Measurements from ENCODE around the gene SPRYD4.
"Not testable (repeated sequence)": the region's sequence is repeated elsewhere in the genome, so short reads cannot be mapped to it uniquely, and the experiment has no call there.

The SPRYD4 gene

DNA sequence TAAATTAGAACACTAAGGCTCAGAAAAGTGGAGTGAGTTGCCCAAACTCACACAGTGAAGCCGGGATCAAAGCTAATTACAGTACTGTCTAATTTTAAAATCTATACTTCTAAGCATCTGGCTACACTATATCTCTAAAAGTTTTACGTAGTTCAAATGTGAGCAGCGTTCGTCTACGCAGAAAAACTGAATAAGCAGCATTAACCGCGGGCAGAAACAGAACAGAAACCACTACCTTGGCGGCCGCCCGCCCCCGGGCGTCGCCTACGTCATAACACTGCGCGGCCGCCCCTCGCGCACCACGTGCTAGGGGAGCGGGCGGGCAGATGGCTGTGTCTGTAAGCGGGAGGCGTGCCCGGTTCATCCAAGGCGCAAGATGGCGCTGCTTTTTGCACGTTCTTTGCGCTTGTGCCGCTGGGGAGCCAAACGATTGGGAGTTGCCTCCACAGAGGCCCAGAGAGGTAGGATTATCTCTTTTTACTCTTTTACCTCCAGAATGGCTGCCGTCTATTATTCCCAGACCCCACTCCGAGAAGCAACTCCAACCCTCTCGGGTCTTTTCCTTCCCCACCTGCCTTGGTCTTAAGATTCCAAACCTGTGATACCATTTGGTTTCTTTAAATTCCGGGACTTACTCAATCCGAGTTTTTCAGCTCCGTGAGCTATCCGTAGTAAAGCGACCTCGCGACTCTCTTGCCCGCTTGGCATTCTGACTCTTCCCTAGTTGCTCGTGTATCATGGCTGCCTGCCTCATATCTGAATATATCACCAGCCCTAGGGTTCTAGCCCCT lies at the start of gene SPRYD4:
SPRYD4 (plus strand) TSS at position 363 of the 791 bp plus-strand sequence; CDS start at position 377, 14 bp downstream.
- peak; percentile 93 for DNase-seq

DNA sequence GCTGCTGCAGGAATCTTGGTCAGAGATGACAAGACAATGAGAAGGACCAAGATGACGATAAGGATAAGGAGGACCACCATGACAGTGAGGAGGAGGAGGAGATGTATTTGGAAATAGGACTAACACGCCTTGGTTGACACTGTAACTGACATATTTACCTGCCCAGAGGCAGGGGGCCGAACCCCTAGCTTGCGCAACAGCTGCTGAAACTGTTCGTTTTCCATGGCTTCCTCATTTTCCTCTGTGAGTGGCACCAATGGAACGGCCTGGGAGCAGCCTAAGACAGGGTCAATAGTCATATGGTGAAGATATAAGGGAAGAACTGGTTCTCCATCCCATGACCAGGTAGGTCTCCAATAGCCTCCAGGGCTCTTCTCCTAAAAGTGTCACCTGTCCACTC lies 48.0 kb upstream of the SPRYD4 start:
- DNase-seq = no peak

DNA sequence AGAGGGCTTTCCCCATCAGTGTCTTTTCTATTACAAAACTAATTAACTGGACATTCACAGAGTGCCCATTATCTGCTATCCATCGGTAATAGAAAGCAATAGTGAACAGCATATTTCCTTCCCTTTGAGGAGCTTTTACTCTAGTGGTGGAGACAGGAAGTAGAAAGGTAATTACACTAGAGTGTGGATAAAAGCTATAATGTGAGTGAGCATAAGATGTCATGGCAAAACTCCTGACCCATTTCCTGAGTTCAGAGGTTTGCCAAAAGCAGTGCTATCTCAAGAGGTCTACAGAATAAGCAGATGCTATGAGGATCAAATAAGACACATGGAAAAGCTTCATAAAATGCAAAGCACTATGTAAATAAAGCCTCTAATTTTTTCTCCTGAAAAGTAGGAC lies 43.2 kb upstream of the SPRYD4 start:
- DNase-seq = no peak

DNA sequence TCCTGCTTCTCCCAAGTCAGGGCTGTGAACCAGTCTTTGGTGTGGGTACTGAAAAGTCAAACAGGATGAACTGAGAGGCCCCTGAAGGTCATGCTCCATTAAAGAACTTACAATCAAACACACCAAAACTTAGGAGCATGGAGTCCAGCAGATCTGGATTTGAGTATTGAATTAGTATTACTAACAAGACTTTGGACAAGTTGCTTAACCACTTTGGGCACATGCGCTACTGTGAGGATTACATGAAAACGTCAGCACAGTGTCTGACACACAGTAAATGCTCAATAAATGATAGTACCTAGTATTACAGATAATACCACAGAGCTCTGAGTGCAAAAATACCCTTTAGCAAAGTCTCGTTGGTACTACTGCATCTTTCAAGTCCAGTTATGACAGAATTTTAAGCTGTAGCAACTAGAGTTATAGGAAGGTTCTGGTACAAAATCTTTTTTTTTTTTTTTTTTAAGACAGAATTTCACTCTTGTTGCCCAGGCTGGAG lies 42.4 kb upstream of the SPRYD4 start:
- DNase-seq = no peak

DNA sequence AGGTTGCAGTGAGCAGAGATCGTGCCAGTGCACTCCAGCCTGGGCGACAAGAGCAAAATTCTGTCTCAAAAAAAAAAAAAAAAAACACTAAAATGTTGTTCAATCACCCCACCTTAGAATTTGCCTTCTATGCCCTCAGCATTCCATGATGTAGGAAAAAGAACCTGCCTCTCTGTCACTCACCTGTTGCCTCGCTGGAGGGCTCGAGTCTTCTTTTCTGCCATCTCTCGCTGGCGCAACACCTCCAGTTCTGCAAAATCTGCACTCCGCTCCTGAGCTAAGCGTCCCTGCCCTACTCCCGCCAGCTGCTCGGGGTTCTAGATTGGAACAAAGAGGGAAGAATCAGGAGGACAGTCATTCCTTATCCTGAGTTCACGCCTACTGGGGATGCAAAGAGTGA lies 37.1 kb upstream of the SPRYD4 start:
- no peak for DNase-seq

DNA sequence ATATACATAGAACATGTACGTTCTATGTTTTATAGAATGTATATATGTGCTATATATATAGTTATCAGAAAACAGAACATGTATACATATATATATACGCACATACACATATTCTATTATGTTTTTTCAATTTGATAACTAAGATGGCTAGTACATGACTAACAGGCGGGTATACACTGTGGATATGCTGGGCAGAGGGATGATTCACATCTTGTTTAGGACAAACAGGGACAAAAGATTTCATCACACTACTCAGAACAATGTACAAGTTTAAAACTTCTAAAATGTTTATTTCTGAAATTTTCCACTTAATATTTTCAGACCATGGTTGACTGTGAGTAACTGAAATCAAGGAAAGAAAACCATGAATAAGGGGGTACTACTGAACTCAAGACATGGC lies 36.5 kb upstream of the SPRYD4 start:
- no peak for DNase-seq

DNA sequence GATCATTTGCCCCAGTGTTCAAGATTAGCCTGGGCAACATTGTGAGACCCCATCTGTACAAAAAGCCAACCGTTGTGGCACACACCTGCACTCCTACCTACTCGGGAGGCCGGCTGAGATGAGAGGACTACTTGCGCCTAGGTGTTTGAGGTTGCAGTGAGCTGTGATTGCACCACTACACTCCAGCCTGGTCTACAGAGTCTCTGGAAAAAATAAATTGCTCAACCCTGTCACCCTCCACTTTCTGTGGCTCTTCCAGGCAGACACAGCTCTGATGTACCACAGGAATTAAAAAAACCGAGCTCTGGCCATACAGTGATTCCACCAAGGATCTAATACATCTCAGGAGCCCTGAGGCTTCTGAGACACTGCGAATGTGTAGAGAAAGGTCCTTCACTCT lies 33.5 kb upstream of the SPRYD4 start:
- no peak for DNase-seq

DNA sequence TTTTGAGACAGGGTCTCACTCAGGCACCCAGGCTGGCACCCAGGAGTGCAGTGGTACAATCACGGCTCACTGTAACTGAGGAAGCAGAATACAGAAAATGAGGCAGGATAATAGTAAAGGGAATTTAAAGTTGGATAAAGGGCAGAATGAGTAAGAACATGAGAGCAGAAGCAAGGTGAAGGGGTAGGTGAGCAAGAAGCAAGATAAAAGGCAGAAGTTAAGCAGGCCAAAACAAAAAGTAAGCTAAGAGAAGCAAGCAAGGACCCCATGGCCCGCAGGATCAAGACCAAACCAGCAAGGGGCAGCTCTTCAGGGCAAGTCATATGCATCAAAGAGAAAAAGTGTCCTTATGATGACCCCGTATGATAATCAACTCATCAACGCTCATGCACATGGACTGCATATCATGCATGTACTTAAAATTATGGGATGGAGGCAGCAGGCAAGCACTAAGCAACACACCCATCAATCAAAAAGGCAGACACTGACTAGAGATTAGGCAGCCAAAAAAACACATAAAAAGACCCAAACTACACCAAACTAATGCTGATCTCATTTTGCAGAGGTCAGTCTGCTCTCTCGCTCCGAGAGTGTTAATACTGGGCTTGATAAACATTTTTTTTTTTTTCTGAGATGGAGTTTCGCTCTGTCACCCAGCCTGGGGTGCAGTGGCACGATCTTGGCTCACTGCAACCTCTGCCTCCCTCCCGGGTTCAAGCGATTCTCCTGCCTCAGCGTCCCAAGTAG lies 30.8 kb upstream of the SPRYD4 start:
- no peak for DNase-seq

DNA sequence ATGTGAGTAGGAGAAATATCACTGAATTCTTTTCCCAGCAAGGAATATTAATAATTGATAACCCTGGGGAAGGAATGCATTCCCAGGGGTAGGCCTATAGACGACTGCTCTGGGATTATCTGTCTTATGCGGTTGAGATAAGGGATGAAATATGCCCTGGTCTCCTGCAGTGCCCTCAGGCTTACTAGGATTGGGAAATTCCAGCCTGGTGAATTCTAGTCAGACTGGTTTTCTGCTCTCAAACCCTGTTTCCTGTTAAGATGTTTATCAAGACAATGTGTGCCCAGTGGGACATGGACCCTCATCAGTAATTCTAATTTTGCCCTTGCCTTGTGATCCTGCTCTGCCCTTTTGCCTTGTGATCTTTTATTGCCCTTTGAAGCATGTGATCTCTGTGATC lies 25.2 kb upstream of the SPRYD4 start:
- not testable (repeated sequence) for DNase-seq

DNA sequence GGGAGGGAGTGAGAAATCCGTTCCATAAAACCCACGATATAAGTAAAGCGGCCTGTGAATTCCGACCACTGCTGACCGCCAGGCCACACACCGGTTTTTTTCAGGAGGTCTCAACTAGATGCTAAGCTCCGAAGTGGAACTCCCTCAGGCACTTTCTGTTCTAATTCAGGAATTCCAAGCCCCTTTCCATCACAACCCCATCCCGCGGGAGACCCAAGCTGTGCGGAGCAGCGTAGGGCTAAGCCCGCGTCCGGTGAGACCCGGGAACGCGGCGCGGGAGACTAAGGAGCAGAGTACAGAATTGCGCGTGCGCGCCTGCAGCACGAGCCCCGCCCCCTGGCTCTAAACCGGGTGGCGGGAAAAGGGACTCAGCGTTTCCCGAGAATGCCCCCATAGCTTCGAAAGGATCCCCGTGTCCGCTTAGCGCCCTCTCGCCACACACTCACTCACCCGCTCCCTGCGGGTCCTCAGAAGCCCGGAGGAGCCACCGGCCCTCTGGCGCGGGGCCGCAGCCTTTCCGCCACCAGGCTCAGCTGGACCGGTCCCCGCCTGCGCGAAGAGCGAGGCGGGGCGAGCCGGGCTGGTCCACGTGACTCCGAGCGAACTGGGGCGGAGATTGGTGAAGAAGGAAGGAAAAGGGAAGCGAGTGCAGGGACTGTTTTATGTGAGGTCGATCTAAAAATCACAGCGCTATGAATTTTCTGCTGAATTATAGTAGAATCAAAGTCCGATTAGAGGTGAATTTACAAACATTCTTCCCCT lies 19.3 kb upstream of the SPRYD4 start, which contains the start of gene TIMELESS:
TIMELESS (minus strand) TSS at position 567 of the 762 bp plus-strand sequence. CDS start 15,256 bp downstream, outside the sequence.
- DNase-seq = peak; percentile 88

DNA sequence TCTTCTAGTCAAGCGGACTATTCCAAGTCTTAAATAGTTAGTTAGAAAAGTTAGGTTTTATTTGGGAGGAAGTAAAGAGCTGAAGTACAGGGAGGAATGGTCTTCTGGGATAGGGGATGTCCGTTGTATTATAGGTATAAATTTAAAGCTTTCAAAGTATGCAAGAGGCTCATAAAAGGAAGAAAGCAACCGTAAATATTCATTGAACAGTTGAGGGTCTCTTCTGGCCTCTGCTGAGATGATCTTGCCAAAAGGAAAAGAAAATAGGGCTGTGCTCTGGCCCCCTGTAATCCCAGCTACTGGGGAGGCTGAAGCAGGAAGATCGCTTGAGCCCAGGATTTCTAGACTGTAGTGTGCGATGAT lies 18.8 kb upstream of the SPRYD4 start:
- no peak for DNase-seq

DNA sequence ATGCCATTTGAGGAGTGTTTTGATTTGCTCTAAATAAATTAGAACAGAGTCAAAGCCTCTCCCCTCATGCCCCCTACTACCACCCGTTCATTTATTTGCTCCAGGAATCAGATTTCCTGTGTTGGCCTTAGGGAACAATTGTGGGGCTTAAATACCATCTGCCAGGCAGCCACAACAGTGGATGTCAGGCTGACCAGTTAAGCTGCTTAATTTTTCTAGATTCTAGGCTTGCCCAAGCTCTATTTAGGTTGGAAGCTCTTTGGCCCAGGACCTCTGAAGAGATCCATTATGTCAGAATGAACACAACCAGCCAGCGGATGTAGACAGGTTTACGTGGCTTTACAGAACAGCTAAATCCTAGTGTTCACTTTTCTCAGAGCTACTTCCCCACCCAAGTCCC lies 18.1 kb upstream of the SPRYD4 start:
- no peak for DNase-seq

DNA sequence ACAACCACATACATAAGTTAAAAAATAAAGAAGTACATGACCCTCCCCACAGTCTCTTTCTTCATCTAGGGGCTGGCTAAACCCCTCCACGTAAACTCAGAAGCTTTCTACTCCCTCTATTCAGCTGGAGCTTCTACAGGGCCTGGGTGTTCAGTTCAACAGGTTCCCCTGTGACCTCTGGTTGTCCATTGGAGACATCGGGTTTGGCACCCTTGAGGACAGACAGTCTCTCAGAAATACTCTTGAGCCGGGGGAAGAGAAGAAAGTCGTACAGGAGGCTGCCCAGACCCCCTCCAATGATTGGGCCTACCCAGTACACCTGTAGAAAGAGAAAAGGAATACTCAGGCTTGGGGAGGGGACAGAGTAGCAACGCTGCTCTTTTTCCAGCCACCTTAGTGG lies 17.2 kb upstream of the SPRYD4 start:
- DNase-seq = no peak

DNA sequence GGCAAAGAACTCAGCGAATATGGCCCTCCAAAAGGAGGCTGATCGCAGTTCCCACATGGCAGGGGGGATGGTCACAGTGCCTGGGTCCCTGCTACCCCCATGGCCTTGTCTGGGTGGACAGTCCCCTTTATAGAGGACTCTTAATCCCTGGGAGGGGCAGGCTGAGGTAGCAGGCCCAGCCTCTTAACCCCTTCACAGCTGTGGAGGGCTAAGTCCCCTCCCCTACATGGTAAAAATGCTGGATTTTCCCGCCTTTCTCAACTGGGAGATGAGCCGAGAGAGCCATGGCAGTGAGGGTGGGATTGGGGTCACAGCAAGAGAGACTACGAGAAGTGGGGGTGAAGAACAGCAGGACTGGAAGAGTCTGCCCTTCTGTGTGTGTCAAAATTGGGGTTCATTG lies 13.8 kb upstream of the SPRYD4 start, which contains the start of gene MIP:
MIP (minus strand) TSS at position 101 of the 400 bp plus-strand sequence; CDS start at position 57, 44 bp downstream.
- DNase-seq = no peak

DNA sequence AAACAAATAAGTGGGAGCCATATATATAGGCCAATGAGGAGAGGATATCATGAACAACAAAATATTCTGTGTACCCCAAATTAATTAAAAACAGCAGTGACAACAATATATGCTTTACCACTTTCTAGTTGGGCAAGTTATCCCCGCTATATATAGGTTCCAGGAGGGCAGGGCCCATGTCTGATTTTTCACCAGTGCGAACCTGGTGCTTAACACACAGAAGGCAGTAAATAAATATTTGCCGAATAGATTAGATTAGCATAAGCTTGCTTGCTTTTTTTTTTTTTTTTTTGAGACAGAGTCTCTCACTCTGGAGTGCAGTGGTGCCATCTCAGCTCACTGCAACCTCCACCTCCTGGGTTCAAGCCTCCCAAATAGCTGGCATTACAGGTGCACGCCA lies 10.6 kb upstream of the SPRYD4 start:
- no peak for DNase-seq

DNA sequence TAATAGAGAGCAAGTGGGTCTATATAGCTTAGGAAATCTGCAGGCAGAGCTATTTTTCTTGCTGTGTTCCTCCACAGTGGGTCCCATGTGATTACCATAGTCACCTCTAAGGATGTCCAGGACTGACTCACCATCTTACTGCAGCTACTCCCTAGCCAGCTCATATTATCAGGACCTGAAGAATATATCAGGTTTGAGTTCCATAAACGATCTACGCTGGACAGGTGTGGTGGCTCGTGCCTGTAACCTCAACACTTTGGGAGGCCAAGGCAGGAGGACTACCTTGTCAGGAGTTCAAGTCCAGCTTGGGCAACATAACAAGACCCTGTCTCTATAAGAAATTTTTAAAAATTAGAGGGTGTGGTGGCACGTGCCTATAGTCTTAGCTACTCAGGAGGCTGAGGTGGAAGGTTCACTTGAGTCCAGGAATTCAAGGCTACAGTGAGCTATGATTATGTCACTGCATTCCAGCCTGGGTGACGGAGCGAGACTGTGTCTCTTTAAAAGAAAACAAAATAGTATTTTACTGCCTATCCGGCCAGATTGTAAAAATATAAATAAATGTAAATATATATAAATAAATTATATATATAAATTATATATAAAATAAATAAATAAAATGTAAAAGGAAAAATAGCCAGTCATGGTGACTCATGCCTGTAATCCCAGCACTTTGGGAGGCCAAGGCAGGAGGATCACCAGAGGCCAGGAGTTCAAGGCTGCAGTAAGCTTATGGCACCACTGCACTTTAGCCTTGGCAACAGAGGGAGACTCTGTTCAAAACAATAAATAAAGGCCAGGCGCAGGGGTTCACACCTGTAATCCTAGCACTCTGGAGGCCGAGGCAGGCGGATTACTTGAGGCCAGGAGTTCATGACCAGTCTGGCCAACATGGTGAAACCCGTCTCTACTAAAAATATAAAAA lies 6.9 kb upstream of the SPRYD4 start:
- no peak for DNase-seq

DNA sequence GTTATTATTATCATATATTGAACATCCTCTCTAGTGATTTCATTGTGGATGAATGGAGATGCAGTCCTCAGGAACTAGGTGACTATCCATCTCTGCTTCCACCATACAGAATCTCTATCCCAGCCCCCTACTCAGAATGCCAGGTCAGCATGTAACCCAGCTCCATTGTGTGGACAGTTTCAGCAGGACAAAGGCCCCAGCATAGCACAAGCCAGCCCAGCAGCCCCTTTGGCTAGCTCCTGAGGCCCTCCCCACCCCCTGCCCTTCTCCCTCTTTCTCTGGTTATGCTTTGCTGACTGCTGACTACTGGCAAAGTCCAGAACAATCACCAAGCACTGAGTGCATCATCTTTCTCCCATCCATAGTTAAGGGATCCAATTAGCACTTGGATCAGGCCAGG lies 5.8 kb upstream of the SPRYD4 start:
- DNase-seq = no peak

DNA sequence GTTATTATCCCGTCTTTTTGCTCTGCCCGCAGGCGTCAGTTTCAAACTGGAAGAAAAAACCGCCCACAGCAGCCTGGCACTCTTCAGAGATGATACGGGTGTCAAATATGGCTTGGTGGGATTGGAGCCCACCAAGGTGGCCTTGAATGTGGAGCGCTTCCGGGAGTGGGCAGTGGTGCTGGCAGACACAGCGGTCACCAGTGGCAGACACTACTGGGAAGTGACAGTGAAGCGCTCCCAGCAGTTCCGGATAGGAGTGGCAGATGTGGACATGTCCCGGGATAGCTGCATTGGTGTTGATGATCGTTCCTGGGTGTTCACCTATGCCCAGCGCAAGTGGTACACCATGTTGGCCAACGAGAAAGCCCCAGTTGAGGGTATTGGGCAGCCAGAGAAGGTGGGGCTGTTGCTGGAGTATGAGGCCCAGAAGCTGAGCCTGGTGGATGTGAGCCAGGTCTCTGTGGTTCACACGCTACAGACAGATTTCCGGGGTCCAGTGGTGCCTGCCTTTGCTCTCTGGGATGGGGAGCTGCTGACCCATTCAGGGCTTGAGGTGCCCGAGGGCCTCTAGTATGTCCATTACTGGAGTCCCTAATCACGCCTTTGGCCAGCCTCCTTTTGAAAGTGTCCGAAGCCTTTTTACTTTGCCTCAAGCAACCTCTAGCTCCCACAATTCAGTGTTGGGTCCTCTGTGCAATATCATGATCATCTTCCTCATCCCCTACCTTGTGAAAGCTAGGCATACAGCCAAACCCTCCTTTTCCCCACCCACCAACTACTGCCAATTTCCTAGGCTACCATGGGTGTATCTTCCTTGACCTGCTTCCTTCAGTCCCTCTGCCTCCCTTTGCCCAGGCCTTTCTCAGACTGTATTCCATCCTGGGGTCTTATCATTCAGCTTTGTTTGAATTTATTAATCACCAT lies 891 bp downstream of the SPRYD4 start:
- DNase-seq = no peak

DNA sequence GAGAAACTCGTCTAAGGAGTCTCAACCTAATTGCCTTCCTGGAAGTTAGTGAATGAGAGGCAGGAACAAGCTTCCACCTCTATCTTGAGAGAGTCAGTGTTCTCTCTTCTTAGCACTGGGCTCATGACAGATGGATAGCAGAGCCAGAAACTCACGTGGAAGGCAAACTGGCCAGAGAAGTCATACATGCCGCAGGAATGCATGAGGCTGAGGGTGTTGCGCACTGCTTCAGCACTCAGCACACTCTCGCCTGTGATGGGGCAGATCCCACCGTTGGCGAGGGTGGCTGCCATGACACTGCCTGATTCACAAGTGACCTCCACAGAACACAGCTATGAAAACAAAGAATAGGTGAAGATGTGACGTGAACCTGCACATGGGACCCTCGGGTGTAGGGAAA lies 6.0 kb downstream of the SPRYD4 start:
- DNase-seq = no peak

DNA sequence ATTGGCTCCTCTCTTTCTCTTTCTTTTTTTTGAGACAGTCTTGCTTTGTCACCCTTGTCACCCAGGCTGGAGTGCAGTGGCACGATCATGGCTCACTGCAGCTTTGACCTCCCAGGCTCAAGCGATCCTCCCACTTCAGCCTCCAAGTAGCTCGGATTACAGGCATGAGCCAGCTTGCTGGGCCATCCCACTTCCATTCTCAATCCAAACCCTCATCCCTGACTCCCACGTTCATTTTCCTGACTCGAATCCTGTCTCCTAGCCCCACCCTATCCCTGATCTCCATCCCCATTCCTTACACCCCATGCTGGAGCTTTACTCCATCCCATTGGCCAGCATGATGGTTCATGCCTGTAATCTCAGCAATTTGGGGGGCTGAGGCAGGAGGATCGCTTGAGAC lies 7.8 kb downstream of the SPRYD4 start:
- no peak for DNase-seq

DNA sequence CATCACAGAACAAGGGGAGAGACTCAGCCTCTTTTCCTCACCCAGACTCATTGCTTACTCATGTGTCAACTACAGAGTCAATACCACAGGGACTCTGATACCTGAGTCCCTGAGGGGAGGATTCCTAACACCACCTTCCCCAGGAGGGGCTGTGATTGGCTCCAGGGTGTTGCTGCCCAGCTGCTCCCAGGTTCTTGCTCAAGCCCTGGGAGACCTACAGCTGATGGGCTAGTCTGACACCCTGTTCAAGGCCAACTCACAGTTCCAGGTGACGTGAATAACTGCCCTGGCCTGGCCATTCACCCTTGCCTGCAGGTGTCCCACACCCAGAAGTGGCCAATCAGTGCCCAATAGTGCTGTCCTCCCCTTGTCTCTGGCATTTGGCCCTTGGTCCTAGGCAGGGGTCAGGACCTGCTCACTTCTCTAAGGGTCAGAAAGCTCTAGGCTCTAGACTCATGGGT lies 8.6 kb downstream of the SPRYD4 start:
- DNase-seq = no peak

Data from COR-L47 (cell line).